K562 (cell line): ENCODE measurements around the gene TXNRD2. TPM values are rescaled to one million over a fixed set of nuclear protein-coding genes. Genes with fewer than 3 reads are reported as not detected.
A peak's percentile ranks its signal among the peaks of the same experiment; 100 is the strongest.

Experiments
- ATF6 ChIP-seq: sonication (generic); formaldehyde crosslinking; IDR thresholded peaks from 2 replicates; pipeline ENCODE4 v1.4.0; 2020; ENCODE audit warnings: mild to moderate bottlenecking, missing genetic modification reagents
- ELF4 ChIP-seq: fragments of 450-650 bp; formaldehyde crosslinking; IDR thresholded peaks from 2 replicates; pipeline ENCODE4 v1.4.0; 2022; ENCODE audit warnings: missing genetic modification characterization
- FOXO4 ChIP-seq: fragments of 450-650 bp; formaldehyde crosslinking; IDR thresholded peaks from 2 replicates; pipeline ENCODE4 v1.4.0; 2020; ENCODE audit warnings: mild to moderate bottlenecking, moderate library complexity
- KLF6 ChIP-seq: fragments of 250-450 bp; sonication (Bioruptor Pico); IDR thresholded peaks from 2 replicates; pipeline ENCODE4 v1.4.0; 2020; ENCODE audit warnings: mild to moderate bottlenecking, moderate library complexity, borderline replicate concordance
- MAFF ChIP-seq: IDR thresholded peaks from 2 replicates; pipeline ENCODE4 v1.6.1; 2012; ENCODE audit warnings: low read length, improper control_type of control experiment
- NFXL1 ChIP-seq: fragments of 450-650 bp; formaldehyde crosslinking; IDR thresholded peaks from 2 replicates; pipeline ENCODE4 v1.4.0; 2021; ENCODE audit warnings: mild to moderate bottlenecking
- PHB2 ChIP-seq: fragments of 450-650 bp; IDR thresholded peaks from 2 replicates; pipeline ENCODE4 v1.6.1; 2017; ENCODE audit warnings: low read depth
- PYGO2 ChIP-seq: fragments of 450-650 bp; IDR thresholded peaks from 2 replicates; pipeline ENCODE4 v1.6.1; 2016; ENCODE audit warnings: mild to moderate bottlenecking, missing genetic modification characterization, moderate library complexity, missing compliant biosample characterization
- SAP30 ChIP-seq: fragments of 200-600 bp; sonication (generic); IDR thresholded peaks from 2 replicates; pipeline ENCODE4 v1.6.1; 2012; ENCODE audit warnings: borderline replicate concordance, low read depth, mild to moderate bottlenecking, moderate library complexity, low read length, control low read depth, inconsistent platforms; ENCODE audit not compliant: insufficient read depth, poor library complexity, severe bottlenecking
- SPI1 ChIP-seq: IDR thresholded peaks from 2 replicates; pipeline ENCODE4 v1.6.1; 2011; ENCODE audit warnings: low read depth, low read length, control low read depth, borderline replicate concordance
- SREBF1 ChIP-seq: fragments of 150-350 bp; IDR thresholded peaks from 2 replicates; pipeline ENCODE4 v1.6.1; 2014; ENCODE audit warnings: antibody characterized with exemption, low read depth, low read length, borderline replicate concordance
- THRB ChIP-seq: fragments of 450-650 bp; formaldehyde crosslinking; conservative IDR thresholded peaks from 2 replicates; pipeline ENCODE4 v1.4.0; 2022; ENCODE audit warnings: mild to moderate bottlenecking, missing genetic modification characterization
- ZFP30 ChIP-seq: fragments of 250-450 bp; sonication (Bioruptor Pico); IDR thresholded peaks from 2 replicates; pipeline ENCODE4 v1.8.0; 2022; ENCODE audit warnings: moderate library complexity, mild to moderate bottlenecking, inconsistent platforms, borderline replicate concordance
- ZNF445 ChIP-seq: fragments of 250-450 bp; sonication (Bioruptor Pico); IDR thresholded peaks from 2 replicates; pipeline ENCODE4 v1.4.0; 2020; ENCODE audit warnings: low read depth, mild to moderate bottlenecking, moderate library complexity
- ZNF668 ChIP-seq: fragments of 250-450 bp; sonication (Bioruptor Pico); IDR thresholded peaks from 2 replicates; pipeline ENCODE4 v1.8.0; 2022; ENCODE audit warnings: mild to moderate bottlenecking, inconsistent platforms
- ZSCAN32 ChIP-seq: fragments of 450-650 bp; formaldehyde crosslinking; IDR thresholded peaks from 2 replicates; pipeline ENCODE4 v1.4.0; 2020; ENCODE audit warnings: mild to moderate bottlenecking, moderate library complexity
- polyA plus RNA-seq, 8 experiments: library from polyadenylated mRNA; depleted of rRNA in 4 of 8; stranded (reverse) in 5 of 8; unstranded in 3 of 8; fragments of >200 nt; fragmentation: Nextera tagmentation in 2 of 8; fragmentation: Illumina TruSeq in 1 of 8; extraction: Ambion mirVana in 2 of 8; extraction: Trizol in 1 of 8; gene quantifications; 2 replicates each; pipeline versions ENCODE4 v1.2.1 to v1.2.3, GENCODE V29; 2011 to 2014; ENCODE audit warnings: inconsistent platforms in 1 of 8, missing spikeins in 1 of 8
- total RNA-seq, 7 experiments: library from RNA; depleted of rRNA in 6 of 7; stranded (reverse); fragments of >200 nt in 6 of 7; fragmentation: Illumina TruSeq in 2 of 7; extraction: Trizol in 2 of 7; gene quantifications; 2 replicates each; pipeline versions ENCODE4 v1.2.1 to v1.2.3, GENCODE V29; 2011 to 2021; ENCODE audit warnings: low replicate concordance in 1 of 7
- TF ChIP-seq, protein P1 (sequence below), 3 experiments: fragments of 200-800 bp in 1 of 3; sonication (Bioruptor generic) in 1 of 3; sonication (generic) in 1 of 3; formaldehyde crosslinking in 1 of 3; IDR thresholded peaks; 2 replicates each; pipeline versions ENCODE4 v1.6.1 to v1.8.0; 2016 to 2022; ENCODE audit warnings: mild to moderate bottlenecking in 2 of 3, missing compliant biosample characterization in 2 of 3, missing genetic modification characterization in 2 of 3, missing genetic modification reagents in 1 of 3
- TF ChIP-seq, protein P2 (sequence below): fragments of 450-650 bp; formaldehyde crosslinking; IDR thresholded peaks from 2 replicates; pipeline ENCODE4 v1.4.0; 2022; ENCODE audit warnings: missing genetic modification characterization

TXNRD2 gene
- total and polyA plus RNA-seq, 9 of the 15 experiments (the other 6 are each of a cell fraction or from before 2014, with no cell fraction given) = 3.3 to 80.2 (median 49.4) TPM

GRCh38 chr22:19942157-19943081 is 801 bp upstream of the TXNRD2 start (continued):
- TF ChIP-seq KLF6 (CRISPR knock-in tag) = peak; percentile 54; the same call in 1 of the 2 replicates
- peak; percentile 100 for TF ChIP-seq SPI1
- TF ChIP-seq ZFP30 (CRISPR knock-in tag) = peak; percentile 13; the same call in 1 of the 2 replicates
- TF ChIP-seq THRB (CRISPR knock-in tag) = peak; percentile 52; the same call in 1 of the 2 replicates
- peak; percentile 88; the same call in 1 of the 2 replicates for TF ChIP-seq ZNF668 (CRISPR knock-in tag)
- TF ChIP-seq SAP30 = peak; percentile 81
- TF ChIP-seq ATF6 (CRISPR knock-in tag) = no peak
- TF ChIP-seq PHB2 = no peak
- TF ChIP-seq SREBF1 = peak; percentile 41; the same call in 1 of the 2 replicates
- TF ChIP-seq ZSCAN32 (CRISPR knock-in tag) = peak; percentile 69
- TF ChIP-seq FOXO4 (CRISPR knock-in tag) = peak; percentile 4; the same call in 1 of the 2 replicates
- peak; percentile 11; the same call in 1 of the 2 replicates for TF ChIP-seq ZNF445 (CRISPR knock-in tag)
- TF ChIP-seq ELF4 (CRISPR knock-in tag) = peak; percentile 78; the same call in 1 of the 2 replicates
- TF ChIP-seq, protein P1, sequence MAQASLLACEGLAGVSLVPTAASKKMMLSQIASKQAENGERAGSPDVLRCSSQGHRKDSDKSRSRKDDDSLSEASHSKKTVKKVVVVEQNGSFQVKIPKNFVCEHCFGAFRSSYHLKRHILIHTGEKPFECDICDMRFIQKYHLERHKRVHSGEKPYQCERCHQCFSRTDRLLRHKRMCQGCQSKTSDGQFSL (CRISPR knock-in tag; IDR thresholded peaks at IDR 0.05) = no peak
- TF ChIP-seq, protein P1 (tag; IDR thresholded peaks at IDR 0.05) = peak in 1 of 2 experiments; percentile 5; a peak in 1 of 4 replicates
- TF ChIP-seq MAFF = peak; percentile 1; the same call in 1 of the 2 replicates
- TF ChIP-seq PYGO2 (tag) = peak; percentile 8; the same call in 1 of the 2 replicates
- TF ChIP-seq, protein P2, sequence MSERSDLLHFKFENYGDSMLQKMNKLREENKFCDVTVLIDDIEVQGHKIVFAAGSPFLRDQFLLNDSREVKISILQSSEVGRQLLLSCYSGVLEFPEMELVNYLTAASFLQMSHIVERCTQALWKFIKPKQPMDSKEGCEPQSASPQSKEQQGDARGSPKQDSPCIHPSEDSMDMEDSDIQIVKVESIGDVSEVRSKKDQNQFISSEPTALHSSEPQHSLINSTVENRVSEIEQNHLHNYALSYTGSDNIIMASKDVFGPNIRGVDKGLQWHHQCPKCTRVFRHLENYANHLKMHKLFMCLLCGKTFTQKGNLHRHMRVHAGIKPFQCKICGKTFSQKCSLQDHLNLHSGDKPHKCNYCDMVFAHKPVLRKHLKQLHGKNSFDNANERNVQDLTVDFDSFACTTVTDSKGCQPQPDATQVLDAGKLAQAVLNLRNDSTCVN (CRISPR knock-in tag) = peak; percentile 24
- 0 out of 2 replicates have a peak, but pooled peaks have one; percentile 25 for TF ChIP-seq NFXL1 (CRISPR knock-in tag)
